NCI-H1092 (cell line): Measurements from ENCODE around the gene HDAC4.
"Not testable (repeated sequence)": the region's sequence is repeated elsewhere in the genome, so short reads cannot be mapped to it uniquely, and the experiment has no call there.

Source experiments
- DNase-seq: peaks from one replicate; lab custom pipeline; 2025; lab: John Stamatoyannopoulos, UW

Gene HDAC4

DNA sequence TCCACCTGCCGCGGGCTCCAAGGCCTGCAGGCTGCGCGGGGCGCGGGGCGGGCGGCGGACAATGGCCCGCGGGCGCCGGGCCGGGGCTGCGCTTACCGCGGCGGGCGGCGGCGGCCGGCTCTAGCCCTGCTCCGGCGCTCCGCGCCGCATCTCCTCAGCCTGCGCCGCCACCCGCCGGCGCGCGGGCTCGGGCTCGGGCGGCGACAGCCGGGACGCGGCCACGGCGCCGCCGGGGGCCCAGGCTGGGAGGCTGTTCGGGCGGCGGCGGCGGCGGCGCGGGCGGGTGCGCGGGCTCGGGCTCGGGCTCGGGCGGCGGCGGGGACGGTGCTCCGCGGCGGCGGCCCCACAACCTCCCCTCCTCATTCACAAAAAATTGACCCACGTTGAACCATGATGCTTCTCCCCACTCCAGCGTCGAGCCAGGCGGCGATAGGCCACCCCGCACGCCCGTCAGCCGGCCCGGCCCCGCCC lies at the start of gene HDAC4:
TSS of gene HDAC4 (minus strand) at position 425 of the 471 bp plus-strand sequence. CDS start 48,321 bp downstream, outside the sequence.
- no peak for DNase-seq

- not testable (repeated sequence) for DNase-seq
Observed at GRCh38 chr2:239449468-239449867, 48.6 kb upstream of the HDAC4 start.

GRCh38 chr2:239445771-239446524 lies 45.1 kb upstream of the HDAC4 start:
- DNase-seq, result no peak

DNA sequence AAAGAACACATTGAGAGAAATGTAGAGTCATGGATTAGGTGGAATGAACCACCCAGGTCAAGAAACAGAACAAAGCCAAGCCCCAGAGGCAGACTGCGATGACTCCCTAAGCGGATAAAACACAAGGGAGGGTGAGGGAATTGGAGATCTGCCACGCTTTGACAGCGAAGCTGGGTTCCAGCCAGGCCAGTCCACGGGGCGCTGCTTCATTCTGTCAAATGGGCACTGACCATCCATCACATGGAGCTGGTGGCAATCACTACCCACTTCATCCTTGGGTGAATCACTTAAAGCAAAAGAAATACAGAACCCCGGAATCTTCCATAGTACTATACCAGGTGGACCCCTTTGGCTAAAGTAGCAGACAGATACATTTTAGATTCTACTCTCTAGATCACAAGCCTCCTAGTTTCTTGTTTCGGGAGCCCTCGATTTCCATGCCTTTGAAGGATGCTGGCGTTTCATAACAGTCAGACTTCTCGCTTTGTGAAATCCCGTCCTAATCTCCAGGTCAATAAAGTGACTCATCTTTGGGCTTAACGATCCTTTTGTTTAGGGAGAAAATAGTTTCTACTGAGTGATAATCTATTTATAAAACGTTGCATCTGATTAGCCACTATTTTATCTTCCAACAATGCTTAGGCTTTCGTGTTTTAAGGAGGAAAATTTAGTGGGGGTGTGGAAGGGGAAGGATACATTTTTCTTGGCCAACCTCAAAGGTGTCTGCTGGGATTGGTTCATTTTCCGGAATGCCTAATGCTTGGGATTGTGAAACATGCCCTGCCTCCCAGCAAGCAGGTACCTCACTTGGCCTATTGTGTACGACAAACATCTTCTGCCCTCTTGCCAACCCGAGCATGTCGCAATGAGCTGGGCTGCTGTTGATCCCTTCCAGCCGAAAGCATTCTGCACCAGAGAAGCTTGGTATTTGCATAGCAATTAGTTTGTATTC lies 44.1 kb upstream of the HDAC4 start:
- DNase-seq, result no peak

- no peak for DNase-seq
Observed at GRCh38 chr2:239443666-239444567, 43.1 kb upstream of the HDAC4 start.

DNA sequence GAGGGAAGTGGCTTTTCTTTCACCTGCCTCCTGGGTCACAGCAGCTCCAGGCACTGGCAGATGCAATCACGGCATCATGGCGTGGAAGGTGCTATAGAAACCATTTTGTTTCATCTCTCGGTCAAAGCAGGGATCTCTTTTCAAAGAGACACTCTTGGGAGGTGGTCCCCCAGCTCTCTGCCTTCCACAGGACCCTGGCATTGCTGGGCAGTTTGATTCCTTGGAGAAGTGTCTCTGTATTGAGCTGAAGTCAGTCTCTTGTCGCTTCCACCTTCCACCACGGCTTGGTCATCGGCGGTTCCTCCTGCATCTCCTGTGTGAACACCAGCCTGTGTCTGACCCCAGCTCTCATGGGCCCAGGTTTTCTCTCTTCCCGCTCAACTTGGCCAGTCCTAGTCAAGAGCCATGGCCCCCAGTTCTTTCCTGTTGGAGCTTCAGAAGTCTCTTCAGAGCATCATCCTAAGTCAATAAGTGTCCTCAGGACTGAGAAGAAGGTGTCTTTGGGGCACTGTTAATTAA lies 42.3 kb upstream of the HDAC4 start:
- no peak for DNase-seq

GRCh38 chr2:239442192-239442591 lies 41.4 kb upstream of the HDAC4 start:
- no peak for DNase-seq

DNA sequence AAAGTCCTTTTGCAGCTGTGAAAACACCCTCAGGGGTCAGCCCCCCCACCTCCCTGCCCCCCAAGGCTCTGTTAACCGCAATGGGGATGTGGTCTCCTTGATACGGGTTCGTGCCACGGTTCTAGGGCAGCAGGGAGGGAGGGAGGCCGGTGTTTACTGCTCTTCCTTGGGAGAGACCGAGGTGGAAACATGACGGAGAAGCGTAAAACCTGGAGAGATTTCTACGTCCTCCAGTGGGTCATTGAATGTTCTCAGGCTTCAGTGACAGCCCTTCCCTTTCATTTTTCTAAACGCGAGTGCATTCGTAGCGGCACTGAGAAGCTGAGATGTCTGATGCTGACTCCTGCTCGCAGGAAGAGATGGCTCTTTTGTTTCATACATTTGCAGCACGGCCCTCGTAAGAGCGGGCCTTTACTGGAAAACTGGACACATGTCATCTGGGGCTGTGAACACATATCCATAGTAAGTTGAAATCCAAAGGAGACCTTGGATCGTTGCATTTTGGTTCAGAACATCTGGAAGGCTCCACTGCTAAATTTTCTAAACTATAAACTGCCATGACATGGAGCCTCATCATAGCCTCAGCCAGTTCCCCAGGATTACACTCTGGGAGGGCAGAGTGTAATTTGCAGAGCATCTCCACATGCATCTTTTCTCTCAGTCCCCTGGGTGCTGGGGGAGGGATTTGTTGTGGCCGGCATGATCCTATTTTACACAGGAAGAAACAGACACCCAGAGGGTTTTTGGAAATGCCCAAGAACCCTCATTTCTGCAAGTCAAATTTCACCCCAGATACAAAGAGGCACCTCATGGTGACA lies 40.6 kb upstream of the HDAC4 start:
- no peak for DNase-seq

DNA sequence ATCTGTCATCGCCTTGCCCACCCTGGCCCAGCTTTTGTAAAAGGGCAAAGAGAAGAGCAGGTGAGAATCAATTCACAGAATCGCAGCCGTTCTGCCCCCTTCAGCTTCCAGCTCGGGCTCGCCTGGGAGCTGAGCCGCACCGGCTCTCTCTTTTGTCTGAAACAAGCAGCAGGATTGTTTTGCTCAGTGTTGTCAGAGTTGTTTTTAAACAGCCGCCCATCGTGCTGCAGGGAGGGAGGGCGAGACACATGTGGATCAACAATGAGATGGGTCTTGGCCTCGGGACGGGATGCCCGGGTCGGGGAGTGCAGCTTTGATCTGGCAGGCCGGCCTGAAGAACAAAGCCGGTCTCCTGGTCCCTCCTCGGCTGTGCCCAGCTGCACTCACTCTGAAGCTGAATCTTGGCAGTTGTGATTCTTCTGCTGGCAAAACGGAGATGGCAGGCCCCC lies 39.7 kb upstream of the HDAC4 start:
- DNase-seq, result no peak

DNA sequence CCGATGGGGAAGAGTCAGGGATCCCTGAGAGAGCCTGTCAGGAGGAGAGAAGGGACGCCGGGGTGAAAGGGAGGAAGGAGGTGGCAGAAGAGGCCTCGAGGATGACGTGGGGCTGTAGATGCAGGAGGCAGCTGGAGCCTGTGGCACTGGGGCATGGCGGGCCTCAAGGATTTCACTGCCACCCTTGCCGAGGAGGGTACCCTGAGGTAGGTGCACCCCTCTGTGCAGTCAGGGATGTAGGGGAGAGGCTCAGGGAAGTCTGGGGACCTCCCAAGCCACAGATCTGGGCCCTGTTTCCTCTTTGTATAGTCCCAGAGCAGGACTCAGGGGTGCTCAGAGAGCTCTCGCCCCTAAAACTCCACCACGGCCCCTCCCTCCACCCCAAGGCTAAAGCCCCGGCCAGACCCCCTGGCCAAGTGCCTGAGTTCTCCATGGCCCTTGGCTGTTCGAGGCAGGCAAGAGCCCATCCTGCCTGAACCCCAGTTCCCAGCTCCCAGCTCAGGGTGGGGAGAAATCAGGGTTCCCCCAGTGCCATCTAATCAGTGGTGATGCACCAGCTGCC lies 39.0 kb upstream of the HDAC4 start:
- no peak for DNase-seq

DNA sequence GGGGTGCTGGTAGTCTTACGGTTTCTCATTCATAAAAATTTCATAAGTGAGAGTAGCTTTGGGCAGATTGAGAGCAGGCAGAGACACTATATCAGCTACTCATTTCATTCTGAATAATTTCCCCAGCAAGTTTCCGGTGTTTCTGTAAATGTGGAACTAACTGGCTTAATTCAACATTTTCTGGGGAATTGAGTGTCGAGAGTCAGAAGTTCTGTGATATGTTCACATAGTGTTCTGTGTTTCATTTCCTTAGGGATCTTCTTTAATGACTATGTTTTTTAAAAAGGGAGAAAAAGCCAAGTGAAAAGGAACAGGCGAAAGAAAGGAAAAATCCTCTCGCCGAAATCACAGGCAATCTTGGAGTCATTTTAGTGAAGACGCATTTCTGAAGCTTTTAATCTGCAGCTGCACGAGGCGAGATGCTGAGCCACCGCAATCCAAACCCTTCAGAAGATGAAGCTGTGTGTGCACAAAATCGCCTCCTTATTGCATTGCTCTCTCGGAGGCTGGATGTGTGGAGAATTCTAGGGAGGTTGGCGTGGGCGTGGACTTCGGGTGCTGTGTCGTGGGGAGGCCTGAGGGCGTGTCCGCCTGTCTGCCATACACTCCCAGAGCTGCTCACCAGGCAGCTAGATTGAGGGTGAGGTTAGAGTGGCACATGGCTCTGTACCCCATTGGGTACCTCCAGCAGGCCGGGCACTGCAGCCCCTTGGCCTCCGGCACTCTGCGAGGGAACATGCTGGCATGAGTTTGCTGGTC lies 38.4 kb upstream of the HDAC4 start:
- DNase-seq, result no peak

DNA sequence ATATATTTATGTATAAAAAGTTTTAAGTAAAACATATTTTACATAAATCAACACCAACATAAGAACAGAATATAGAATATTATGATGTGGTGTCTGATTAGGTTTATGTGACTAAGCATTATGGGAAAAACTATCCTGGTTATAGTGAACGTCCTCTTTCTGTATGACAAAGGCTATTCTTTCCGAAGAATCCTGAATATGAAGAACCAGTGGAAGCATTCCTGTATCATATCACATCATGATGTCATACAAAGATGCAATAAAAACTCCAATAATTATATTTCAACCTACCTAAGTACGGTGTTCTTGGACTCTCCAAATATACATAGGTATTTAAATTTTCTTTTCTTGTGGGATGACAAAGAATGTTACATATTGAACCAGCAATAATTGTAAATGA lies 37.5 kb upstream of the HDAC4 start:
- no peak for DNase-seq

DNA sequence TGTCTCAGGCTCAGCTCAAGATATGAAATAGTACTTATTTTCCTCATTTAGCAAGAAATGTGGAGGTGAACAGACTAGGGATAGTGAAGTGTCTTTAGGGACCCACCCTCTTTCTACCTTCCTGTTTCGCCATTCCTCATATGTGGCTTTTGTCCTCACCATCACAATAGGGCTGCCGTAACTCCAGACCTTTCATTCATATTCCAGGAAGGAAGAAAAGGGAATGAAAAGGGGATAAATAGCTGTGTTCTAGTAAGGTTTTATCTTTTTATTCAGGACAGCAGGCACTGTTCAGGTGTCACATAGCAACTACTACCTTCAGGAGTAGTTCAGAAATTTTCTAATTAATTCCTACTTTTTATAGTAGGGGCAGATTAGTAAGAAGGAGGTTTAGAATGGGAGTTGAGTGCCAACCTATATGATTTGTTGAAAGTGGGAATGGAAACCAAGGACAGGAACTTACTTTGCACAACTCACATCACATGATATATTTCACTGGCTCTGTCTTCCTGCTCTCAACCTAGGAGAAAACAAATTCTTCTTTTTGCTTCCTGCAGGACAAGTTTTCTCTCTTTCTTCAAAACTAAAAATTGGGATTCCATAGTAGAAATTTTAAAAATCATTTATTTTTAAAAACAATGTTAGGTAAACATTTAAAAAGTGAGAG lies 36.0 kb upstream of the HDAC4 start:
- no peak for DNase-seq

GRCh38 chr2:239436076-239436475 lies 35.3 kb upstream of the HDAC4 start:
- DNase-seq, result no peak

- DNase-seq, result no peak
Observed at GRCh38 chr2:239433777-239434403, 33.1 kb upstream of the HDAC4 start.

- DNase-seq, result no peak
Observed at GRCh38 chr2:239432174-239432573, 31.4 kb upstream of the HDAC4 start.

DNA sequence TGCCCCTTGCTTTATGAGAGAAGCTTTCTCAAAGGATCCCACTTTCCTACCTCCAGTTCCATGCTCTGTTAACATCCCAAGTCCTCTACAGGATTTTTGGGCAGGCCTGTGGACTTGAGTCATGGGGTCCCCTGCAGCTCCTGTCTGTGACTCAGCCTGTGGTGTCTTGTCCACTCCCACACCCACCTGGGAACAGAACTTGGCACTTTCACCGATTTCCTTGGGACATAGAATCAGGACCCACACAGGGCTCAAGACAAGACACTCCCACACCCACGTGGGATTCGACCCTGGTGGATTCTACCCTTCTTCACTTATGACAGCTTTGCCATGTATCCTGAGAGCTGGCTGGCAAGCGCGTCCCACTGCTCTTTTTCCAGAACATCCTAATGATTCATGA lies 30.7 kb upstream of the HDAC4 start:
- no peak for DNase-seq
